NCI-H187 (cell line): ENCODE results near the gene STAT5B.
"Not testable (repeated sequence)": the region's sequence is repeated elsewhere in the genome, so short reads cannot be mapped to it uniquely, and the experiment has no call there.

ENCODE experiments used
- DNase-seq, 2 experiments: peaks; one replicate each; lab custom pipeline; 2025; lab: John Stamatoyannopoulos, UW

The STAT5B gene

DNA sequence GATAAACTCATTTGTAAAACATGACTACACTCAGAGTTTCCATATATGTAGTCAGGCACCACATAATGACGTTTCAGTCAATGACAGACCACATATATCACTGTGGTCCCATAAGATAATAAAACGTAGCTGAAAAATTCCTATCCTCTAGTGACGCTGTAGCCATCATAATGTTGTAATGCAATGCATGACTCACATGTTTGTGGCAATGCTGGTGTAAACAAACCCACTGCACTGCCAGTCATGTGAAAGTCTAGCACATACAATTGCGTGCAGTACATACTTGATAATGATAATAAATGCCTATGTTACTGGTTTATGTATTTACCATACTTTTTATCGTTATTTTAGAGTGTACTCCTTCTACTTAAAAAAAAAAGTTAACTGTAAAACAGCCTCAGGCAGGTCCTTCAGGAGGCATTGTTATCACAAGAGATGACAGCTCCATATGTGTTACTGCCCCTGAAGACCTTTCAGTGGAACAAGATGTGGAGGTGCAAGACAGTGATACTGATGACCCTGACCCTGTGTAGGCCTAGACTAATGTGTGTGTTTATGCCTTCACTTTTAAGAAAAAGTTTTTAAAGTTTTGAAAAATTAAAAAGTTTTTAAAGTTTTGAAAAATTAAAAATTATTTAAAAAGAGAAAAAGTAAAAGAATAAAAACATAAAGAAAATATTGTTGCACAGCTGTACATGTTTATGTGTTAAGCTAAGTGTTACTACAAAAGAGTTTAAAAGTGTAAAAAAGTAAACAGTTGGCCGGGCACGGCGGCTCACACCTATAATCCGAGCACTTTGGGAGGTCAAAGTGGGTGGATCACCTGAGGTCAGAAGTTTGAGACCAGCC is 9.0 kb downstream of the STAT5B start:
- DNase-seq, result no peak

DNA sequence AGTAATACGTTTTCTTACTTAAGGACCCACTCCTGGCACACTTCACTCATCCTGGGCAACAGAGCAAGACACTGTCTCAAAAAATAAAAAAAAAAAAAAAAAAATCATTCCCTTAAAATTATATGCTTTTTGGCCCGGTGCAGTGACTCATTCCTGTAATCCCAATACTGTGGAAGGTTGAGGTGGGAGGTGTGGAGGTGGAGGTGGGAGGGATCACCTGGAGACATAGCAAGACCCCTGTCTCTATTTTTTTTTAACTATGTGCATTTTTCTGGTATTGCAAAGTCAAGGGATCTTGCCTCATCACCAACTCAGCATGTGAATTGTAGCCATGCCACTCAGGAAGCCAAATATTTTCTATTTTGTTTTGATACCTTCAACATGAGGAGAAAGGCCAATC is 9.7 kb downstream of the STAT5B start:
- no peak for DNase-seq

GRCh38 chr17:42264366-42264765 is 11.8 kb downstream of the STAT5B start:
- not testable (repeated sequence) for DNase-seq

GRCh38 chr17:42260318-42260717 is 15.9 kb downstream of the STAT5B start:
- no peak for DNase-seq

GRCh38 chr17:42255445-42255844 is 20.7 kb downstream of the STAT5B start:
- no peak for DNase-seq

DNA sequence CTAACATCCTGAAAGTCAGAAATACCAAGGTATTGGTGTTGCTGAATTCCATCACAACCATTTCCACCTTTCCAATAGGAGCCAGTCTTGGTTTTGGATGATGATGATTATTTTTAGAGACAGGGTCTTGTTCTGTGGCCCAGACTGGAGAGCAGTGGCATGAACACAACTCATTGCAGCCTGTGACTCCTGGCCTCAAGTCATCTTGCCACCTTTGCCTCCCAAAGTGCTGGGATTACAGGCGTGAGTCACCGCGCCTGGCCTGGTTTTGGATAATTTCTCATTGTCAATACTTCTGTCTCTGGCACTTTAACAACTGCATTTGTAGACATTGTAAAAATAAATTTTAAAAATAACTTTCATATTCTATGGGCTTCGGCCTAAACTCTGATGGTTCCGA is 22.6 kb downstream of the STAT5B start:
- no peak for DNase-seq

GRCh38 chr17:42252597-42253550 is 23.3 kb downstream of the STAT5B start:
- no peak for DNase-seq

GRCh38 chr17:42251115-42251514 is 25.1 kb downstream of the STAT5B start:
- DNase-seq, result no peak

DNA sequence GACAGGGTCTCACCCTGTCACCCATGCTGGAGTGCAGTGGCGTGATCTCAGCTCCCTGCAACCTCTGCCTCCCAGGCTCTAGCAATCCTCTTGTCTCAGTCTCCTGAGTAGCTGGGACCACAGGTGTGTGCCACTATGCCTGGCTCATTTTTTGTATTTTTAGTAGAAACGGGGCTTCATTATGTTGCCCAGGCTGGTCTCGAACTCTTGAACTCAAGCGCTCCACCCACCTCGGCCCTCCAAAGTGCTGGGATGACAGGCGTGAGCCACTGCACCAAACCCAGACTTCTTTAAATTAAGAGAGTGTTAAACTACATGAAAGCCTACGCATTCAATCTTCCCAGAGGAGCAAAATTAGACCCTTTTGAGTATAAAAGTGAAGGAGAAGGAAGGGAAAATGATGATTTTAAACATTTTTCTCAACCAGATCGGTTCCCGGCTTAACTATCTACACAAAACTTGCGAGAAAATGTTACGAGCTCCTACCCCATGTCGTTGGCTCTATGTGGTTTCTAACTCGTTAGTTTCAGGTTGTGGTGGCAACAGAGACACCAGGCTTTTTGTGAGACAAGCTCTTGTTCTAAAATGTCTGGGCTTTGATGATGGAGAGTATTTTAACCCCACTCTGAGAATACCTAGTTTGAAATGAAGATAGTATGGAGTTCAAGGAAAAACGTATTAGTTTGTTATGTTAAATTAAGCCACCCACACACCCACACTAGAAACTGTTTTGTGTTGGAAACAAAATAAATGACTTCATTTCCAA is 26.3 kb downstream of the STAT5B start:
- DNase-seq, result no peak

- no peak for DNase-seq
These were observed 27.6 kb downstream of the STAT5B start for GRCh38 chr17:42248351-42249179.

DNA sequence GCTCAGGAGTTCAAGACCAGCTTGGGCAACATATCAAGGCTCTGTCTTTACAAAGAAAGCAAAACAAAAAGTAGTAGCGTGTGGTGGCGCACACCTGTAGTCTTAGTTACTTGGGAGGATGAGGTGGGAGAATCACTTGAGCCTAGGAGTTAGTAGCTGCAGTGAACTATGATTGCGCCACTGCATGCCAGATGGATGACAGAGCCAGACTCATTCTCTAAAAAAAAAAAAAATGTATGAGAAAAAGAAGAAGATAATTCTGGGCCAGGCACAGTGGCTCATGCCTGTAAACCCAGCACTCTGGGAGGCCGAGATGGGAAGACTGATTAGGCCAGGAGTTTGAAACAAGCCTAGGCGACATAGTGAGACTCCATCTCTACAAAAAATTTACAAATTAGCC is 28.5 kb downstream of the STAT5B start:
- no peak for DNase-seq

- DNase-seq, result no peak
These were observed 29.7 kb downstream of the STAT5B start for GRCh38 chr17:42246515-42246914.

- not testable (repeated sequence) for DNase-seq
These were observed 31.0 kb downstream of the STAT5B start for GRCh38 chr17:42245183-42245582.

- not testable (repeated sequence) for DNase-seq
These were observed 32.1 kb downstream of the STAT5B start for GRCh38 chr17:42244116-42244515.

DNA sequence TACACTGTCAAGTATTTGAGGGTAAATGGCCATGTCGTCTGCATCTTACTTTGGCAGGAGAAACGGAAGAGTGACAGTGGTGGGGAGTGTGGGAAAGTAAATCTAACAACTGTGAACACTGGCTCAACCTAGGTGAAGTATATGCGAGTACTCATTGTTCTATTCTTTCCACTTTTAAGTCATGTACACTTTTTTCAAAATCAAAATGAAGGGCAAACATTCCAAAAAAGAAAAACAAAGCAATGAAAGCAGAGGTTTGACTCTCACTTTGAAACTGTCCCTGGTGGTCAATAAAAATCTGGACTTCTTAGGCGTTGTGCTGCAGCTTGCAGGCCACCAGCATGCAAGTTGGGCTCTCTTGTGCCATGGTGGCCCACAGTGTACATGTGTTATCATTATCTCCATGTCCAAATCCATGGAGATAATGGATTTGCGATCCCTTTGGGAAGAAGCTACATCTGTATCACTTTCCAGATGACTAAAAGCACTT is 32.7 kb downstream of the STAT5B start:
- no peak for DNase-seq

GRCh38 chr17:42241871-42242270 is 34.3 kb downstream of the STAT5B start:
- no peak for DNase-seq

- not testable (repeated sequence) for DNase-seq
These were observed 35.3 kb downstream of the STAT5B start for GRCh38 chr17:42240863-42241262.

- DNase-seq, result no peak
These were observed 36.0 kb downstream of the STAT5B start for GRCh38 chr17:42240201-42240600.

DNA sequence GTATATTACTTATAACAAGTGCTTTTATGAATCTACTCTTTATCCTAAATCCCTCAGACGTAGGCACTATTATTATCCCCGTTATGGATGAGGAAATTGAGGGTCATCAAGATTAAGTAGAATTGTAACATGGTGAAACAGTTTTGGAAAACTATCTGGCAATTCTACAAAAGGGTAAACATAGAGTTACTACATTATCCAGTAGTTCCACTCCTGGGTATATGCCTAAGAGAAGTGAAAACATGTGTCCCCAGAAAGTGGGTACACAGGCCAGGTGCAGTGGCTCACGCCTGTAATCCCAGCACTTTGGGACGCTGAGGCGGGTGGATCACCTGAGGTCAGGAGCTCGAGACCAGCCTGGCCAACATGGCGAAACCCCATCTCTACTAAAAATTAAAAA is 36.6 kb downstream of the STAT5B start:
- not testable (repeated sequence) for DNase-seq

DNA sequence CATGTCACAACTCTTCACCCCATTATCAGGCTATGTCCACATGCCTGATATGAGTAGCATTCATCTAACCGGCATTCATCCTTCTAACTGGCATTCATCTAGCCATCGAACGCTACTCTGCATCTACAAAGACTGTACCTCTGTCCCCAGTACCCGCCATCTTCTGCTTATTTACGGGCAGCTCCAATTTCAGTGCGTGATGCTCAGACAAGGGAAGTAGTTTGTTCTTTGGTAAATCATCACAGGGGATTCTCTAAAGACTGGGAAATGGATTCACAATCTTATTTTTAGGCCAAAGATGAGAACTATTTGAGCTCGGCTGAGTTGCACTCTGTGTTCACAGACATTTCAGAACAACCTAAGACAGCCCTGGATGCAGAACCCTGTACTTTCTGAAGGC is 39.4 kb downstream of the STAT5B start:
- no peak for DNase-seq

DNA sequence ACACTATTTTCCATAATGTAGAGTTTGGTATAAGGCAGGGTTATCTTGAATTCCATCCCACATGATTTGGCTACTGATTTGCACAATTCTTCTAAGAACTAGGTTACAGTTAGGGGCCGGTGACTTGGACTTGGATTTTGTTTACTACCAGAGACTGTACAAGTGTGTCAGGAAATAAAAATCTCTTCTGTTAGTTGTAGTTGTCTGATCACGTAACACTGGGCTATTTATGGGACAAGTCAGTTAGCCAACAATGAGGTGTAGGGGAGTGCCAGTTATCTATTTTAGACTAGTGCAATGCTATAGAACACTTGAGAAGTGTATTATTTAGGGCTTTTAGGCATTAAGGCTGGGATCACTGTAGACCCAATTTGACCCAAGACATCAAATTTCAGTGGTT is 42.2 kb downstream of the STAT5B start:
- DNase-seq, result no peak
